ENCODE results near the gene DSC2. TPM values are rescaled to one million over a fixed set of nuclear protein-coding genes. Genes with fewer than 3 reads are reported as not detected.

The DSC2 gene
- total RNA-seq, 1 donor from 2014 or later, result 16.0 TPM

- Mint-ChIP-seq H3K4me1 (no peaks in the 10 kb centered on the region), H3K27ac (no peak overlapping the region), H3K27me3 (ENCODE audit: insufficient read depth, low read depth) (no peaks in the 10 kb centered on the region), H3K36me3 (no peaks in the 10 kb centered on the region), H3K4me3 (no peak overlapping the region), H3K9me3 (no peaks in the 10 kb centered on the region)
- Histone ChIP-seq H3K27me3 (no peaks in the 10 kb centered on the region), H2AFZ (replicated peaks) (no peak overlapping the region), H3K36me3 (no peaks in the 10 kb centered on the region), H3K27ac (no peak overlapping the region), H3K79me2 (ENCODE audit: low read depth) (no peaks in the 10 kb centered on the region), H3F3A (ENCODE audit: low read depth) (no peaks in the 10 kb centered on the region), H4K20me1 (ENCODE audit: low read depth) (no peaks in the 10 kb centered on the region), H3K9ac (no peak overlapping the region), H3K4me1 (no peaks in the 10 kb centered on the region), H3K4me3 (no peak overlapping the region), H3K9me3 (ENCODE audit: low read depth) (no peaks in the 10 kb centered on the region), H3K4me2 (no peak overlapping the region)
- no peak for TF ChIP-seq CTCF (IDR thresholded peaks at IDR 0.05)
- TF ChIP-seq EZH2phosphoT487 (IDR thresholded peaks at IDR 0.05), result no peak
- TF ChIP-seq EZH2 (IDR thresholded peaks at IDR 0.05), result no peak
- DNase-seq (ENCODE audit: low spot score), result no peak
These were observed 44.6 kb upstream of the DSC2 start for GRCh38 chr18:31146809-31147208.

- H3K4me1 ChIP-seq, result no peaks in the 10 kb centered on the region
- H3K27ac Mint-ChIP-seq, result no peak overlapping the region
- no peak overlapping the region for H3K4me2 ChIP-seq
These were observed 40.8 kb upstream of the DSC2 start for GRCh38 chr18:31143025-31143424.

GRCh38 chr18:31138709-31139108 lies 36.5 kb upstream of the DSC2 start:
- Mint-ChIP-seq H3K27ac (no peak overlapping the region), H3K4me1 (no peaks in the 10 kb centered on the region), H3K27me3 (ENCODE audit: insufficient read depth, low read depth) (no peaks in the 10 kb centered on the region), H3K9me3 (no peaks in the 10 kb centered on the region), H3K36me3 (no peaks in the 10 kb centered on the region), H3K4me3 (no peak overlapping the region)
- H3K27ac ChIP-seq, result no peak overlapping the region
- H4K20me1 ChIP-seq (ENCODE audit: low read depth), result no peaks in the 10 kb centered on the region
- H3K4me2 ChIP-seq, result no peak overlapping the region
- no peak overlapping the region for H2AFZ ChIP-seq (replicated peaks)
- no peaks in the 10 kb centered on the region for H3F3A ChIP-seq (ENCODE audit: low read depth)
- H3K79me2 ChIP-seq (ENCODE audit: low read depth), result no peaks in the 10 kb centered on the region
- no peak for TF ChIP-seq CTCF (IDR thresholded peaks at IDR 0.05)
- TF ChIP-seq EZH2 (IDR thresholded peaks at IDR 0.05), result no peak
- no peak for TF ChIP-seq EZH2phosphoT487 (IDR thresholded peaks at IDR 0.05)
- H3K27me3 ChIP-seq, result no peaks in the 10 kb centered on the region
- DNase-seq (ENCODE audit: low spot score), result no peak
- H3K4me1 ChIP-seq, result no peaks in the 10 kb centered on the region
- no peaks in the 10 kb centered on the region for H3K9me3 ChIP-seq (ENCODE audit: low read depth)
- no peaks in the 10 kb centered on the region for H3K36me3 ChIP-seq
- no peak overlapping the region for H3K4me3 ChIP-seq
- H3K9ac ChIP-seq, result no peak overlapping the region

More at GRCh38 chr18:31143025-31143424, 40.8 kb upstream of the DSC2 start:
- Histone ChIP-seq H2AFZ (replicated peaks) (no peak overlapping the region), H3F3A (ENCODE audit: low read depth) (no peaks in the 10 kb centered on the region), H3K9me3 (ENCODE audit: low read depth) (no peaks in the 10 kb centered on the region), H3K27ac (no peak overlapping the region), H3K36me3 (no peaks in the 10 kb centered on the region), H4K20me1 (ENCODE audit: low read depth) (no peaks in the 10 kb centered on the region), H3K27me3 (no peaks in the 10 kb centered on the region), H3K79me2 (ENCODE audit: low read depth) (no peaks in the 10 kb centered on the region), H3K4me3 (no peak overlapping the region), H3K9ac (no peak overlapping the region)
- Mint-ChIP-seq H3K9me3 (no peaks in the 10 kb centered on the region), H3K27me3 (ENCODE audit: insufficient read depth, low read depth) (no peaks in the 10 kb centered on the region), H3K36me3 (no peaks in the 10 kb centered on the region), H3K4me1 (no peaks in the 10 kb centered on the region), H3K4me3 (no peak overlapping the region)
- TF ChIP-seq EZH2 (IDR thresholded peaks at IDR 0.05), result no peak
- TF ChIP-seq CTCF (IDR thresholded peaks at IDR 0.05), result no peak
- TF ChIP-seq EZH2phosphoT487 (IDR thresholded peaks at IDR 0.05), result no peak
- no peak for DNase-seq (ENCODE audit: low spot score)
